ENCODE measurements around the gene POU4F3.

POU4F3 gene

GRCh38 chr5:146340260-146341081 lies 1.8 kb downstream of the POU4F3 start:
- no peak for DNase-seq

GRCh38 chr5:146341854-146342253 lies 3.2 kb downstream of the POU4F3 start:
- DNase-seq, result no peak

GRCh38 chr5:146342519-146342881 lies 3.9 kb downstream of the POU4F3 start:
- DNase-seq, result no peak

- DNase-seq, result no peak
Observed at GRCh38 chr5:146342882-146343865, 4.5 kb downstream of the POU4F3 start.

GRCh38 chr5:146344155-146345118 lies 5.8 kb downstream of the POU4F3 start:
- no peak for DNase-seq

- no peak for DNase-seq
Observed at GRCh38 chr5:146345240-146345577, 6.6 kb downstream of the POU4F3 start.

- DNase-seq, result peak; percentile 23
Observed at GRCh38 chr5:146345578-146346366, 7.1 kb downstream of the POU4F3 start.

- DNase-seq, result no peak
Observed at GRCh38 chr5:146357126-146357525, 18.5 kb downstream of the POU4F3 start.

GRCh38 chr5:146359836-146360235 lies 21.2 kb downstream of the POU4F3 start:
- DNase-seq, result no peak

GRCh38 chr5:146363161-146363874 lies 24.7 kb downstream of the POU4F3 start:
- DNase-seq, result no peak

- DNase-seq, result no peak
Observed at GRCh38 chr5:146365618-146366017, 27.0 kb downstream of the POU4F3 start.

GRCh38 chr5:146366904-146367303 lies 28.3 kb downstream of the POU4F3 start:
- no peak for DNase-seq

GRCh38 chr5:146368137-146368536 lies 29.5 kb downstream of the POU4F3 start:
- no peak for DNase-seq

- DNase-seq, result no peak
Observed at GRCh38 chr5:146369691-146370090, 31.1 kb downstream of the POU4F3 start.

- DNase-seq, result no peak
Observed at GRCh38 chr5:146376821-146377220, 38.2 kb downstream of the POU4F3 start.

GRCh38 chr5:146378986-146379385 lies 40.3 kb downstream of the POU4F3 start:
- DNase-seq, result no peak

- no peak for DNase-seq
Observed at GRCh38 chr5:146380714-146381113, 42.1 kb downstream of the POU4F3 start.

- DNase-seq, result no peak
Observed at GRCh38 chr5:146388386-146388785, 49.7 kb downstream of the POU4F3 start.

GRCh38 chr5:146390469-146390868 lies 51.8 kb downstream of the POU4F3 start:
- DNase-seq, result no peak

All from NCI-H345 (cell line).